GM12864 (cell line): ENCODE results near the gene TASOR2.
A peak's percentile ranks its signal among the peaks of the same experiment; 100 is the strongest.

Experiments used
- DNase-seq: peaks from one replicate; pipeline ENCODE4 v3.0.0-alpha.2; 2011; ENCODE audit warnings: low read depth
- H3K4me3 ChIP-seq: 2 replicates; pipeline ENCODE4 v1.5.1; 2011; ENCODE audit warnings: mild to moderate bottlenecking, low read depth, low read length, control low read depth
- CTCF ChIP-seq: IDR thresholded peaks from 2 replicates; pipeline ENCODE4 v1.5.1; 2011; ENCODE audit warnings: low read depth, mild to moderate bottlenecking, moderate library complexity, low read length, control low read depth, inconsistent platforms; ENCODE audit errors: missing control alignments

Gene TASOR2

GRCh38 chr10:5663692-5664427 lies 20.8 kb upstream of the TASOR2 start:
- DNase-seq = no peak
- no peak for TF ChIP-seq CTCF
- no peak overlapping the region for H3K4me3 ChIP-seq

- peak overlapping the region; percentile 50 for H3K4me3 ChIP-seq
- no peak for DNase-seq
- no peak for TF ChIP-seq CTCF
Measured at GRCh38 chr10:5665373-5666007, 19.1 kb upstream of the TASOR2 start.

GRCh38 chr10:5666008-5666840 lies 18.4 kb upstream of the TASOR2 start, which contains the start of gene ASB13:
ASB13 (minus strand) TSS chr10:5666595; CDS start chr10:5666551, 44 bp downstream.
- peak within 1 kb of the TSS; percentile 50 for H3K4me3 ChIP-seq
- no peak for TF ChIP-seq CTCF
- DNase-seq = no peak

DNA sequence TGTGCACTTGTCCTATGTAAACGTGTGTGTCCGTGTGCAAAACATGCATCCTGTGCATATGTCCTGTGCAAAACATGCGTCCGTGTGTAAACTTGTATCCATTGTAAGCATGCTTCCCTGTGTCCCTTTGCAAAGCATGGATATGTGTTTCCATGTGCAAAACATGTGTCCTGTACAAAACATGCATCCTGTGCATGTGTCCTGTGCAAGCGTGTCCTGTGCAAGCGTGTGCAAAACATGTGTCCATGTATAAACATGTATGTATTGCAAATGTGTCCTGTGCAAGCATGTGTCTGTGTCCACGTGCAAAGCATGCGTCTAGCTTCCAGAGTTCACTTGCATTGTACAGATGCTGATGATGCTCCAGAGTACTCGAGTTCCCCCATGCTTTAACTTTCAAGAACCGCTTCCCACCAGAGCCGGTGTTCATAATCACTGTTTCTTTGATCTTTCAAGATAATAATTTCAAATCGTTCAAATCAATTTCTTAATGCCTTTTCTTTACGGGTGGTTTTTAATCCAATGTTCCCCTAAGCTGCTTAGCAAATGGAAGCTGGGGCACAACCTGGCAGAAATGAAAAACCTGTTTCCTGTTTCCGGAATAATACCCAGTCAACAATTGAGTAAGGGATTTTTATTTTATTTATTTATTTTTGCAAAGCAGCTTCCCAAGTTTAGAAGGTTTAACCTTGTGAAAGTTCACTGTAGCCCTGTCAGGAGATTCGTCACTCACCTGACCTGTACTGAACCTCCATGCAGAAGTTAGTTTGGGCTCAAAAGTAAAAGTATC lies 17.6 kb upstream of the TASOR2 start:
- no peak for DNase-seq
- H3K4me3 ChIP-seq = peak overlapping the region; percentile 50
- no peak for TF ChIP-seq CTCF

- no peak for TF ChIP-seq CTCF
- DNase-seq = no peak
- no peak overlapping the region for H3K4me3 ChIP-seq
Measured at GRCh38 chr10:5668429-5668828, 16.2 kb upstream of the TASOR2 start.

DNA sequence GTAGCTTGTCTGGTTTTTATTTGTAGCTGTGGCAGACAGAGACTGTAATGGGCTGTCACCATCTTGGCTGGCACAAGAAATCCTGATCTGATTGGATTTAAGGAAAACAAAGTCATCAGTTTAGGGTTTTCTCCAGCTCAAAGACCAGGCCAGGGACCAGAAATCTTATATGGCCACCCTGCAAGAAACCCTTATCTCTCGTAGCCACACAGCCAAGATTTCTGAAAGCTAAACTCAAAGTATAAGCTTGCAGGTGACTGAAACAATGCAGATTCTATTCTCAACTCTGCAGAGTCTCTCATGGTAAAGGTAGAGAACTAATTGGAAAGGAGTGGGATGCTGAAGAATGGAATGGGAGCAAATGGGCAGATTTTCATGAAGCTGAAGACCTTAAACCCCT lies 15.0 kb upstream of the TASOR2 start:
- no peak for DNase-seq
- TF ChIP-seq CTCF = no peak
- H3K4me3 ChIP-seq = no peak overlapping the region
